K562 (cell line): Measurements from ENCODE around the gene GAL3ST1. TPM values are rescaled to one million over a fixed set of nuclear protein-coding genes. Genes with fewer than 3 reads are reported as not detected.

Source experiments
- ATAC-seq: fragments of 200-7000 bp; cut with Tn5 transposase; 3 replicates; pipeline ENCODE4 v1.9.1; 2020; ENCODE audit warnings: moderate library complexity
- BruUV-seq: library from RNA; stranded (reverse); fragments of 400-500 nt; replicated peaks from 2 replicates; lab custom pipeline; 2021; lab: Mats Ljungman, UMichigan
- CTCF ChIA-PET: fragments of 300-600 bp; formaldehyde crosslinking; extraction: SDS; loops from one replicate; lab custom pipeline; 2021; ENCODE audit warnings: low intra/inter-chr PET ratio; lab: Yijun Ruan, JAX
- POLR2A ChIA-PET: fragments of 300-600, 350-650 bp; sonication (Branson Sonifier 250); formaldehyde crosslinking; extraction: SDS; loops from one replicate; lab custom pipeline; 2021; ENCODE audit warnings: antibody characterized with exemption, inconsistent platforms; lab: Yijun Ruan, JAX
- DNase-seq, 4 experiments: peaks; one replicate each; pipeline versions ENCODE4 v3.0.0 to v3.0.0-alpha.2; 2011 to 2018; ENCODE audit warnings: low spot score in 3 of 4, mixed read lengths in 3 of 4; ENCODE audit errors: extremely low read depth in 1 of 4
- FAIRE-seq: peaks from 2 replicates; lab custom pipeline; 2011; peaks lifted over from hg19 to GRCh38; lab: Jason Lieb, UNC
- H2AFZ ChIP-seq: 2 replicates; pipeline ENCODE4 v1.6.0; 2011; ENCODE audit warnings: low read depth, low read length, control low read depth, inconsistent platforms
- H3K27ac ChIP-seq: fragments of 200-600 bp; 3 replicates; pipeline ENCODE4 v1.8.0; 2011; ENCODE audit warnings: low read depth, mild to moderate bottlenecking, control low read depth, inconsistent platforms, low read length, moderate library complexity, mixed read lengths; ENCODE audit errors: extremely low read depth
- H3K27me3 ChIP-seq, 2 experiments: fragments of 300-600 bp in 1 of 2; 2 replicates in 1 of 2; 3 replicates in 1 of 2; pipeline versions ENCODE4 v1.6.0 to v1.8.0; 2011; ENCODE audit warnings: inconsistent platforms in 2 of 2, low read length in 2 of 2, mild to moderate bottlenecking in 1 of 2, mixed read lengths in 1 of 2, moderate library complexity in 1 of 2; ENCODE audit not compliant: control insufficient read depth in 2 of 2, insufficient read depth in 2 of 2
- H3K36me3 ChIP-seq: fragments of 300-600 bp; 3 replicates; pipeline ENCODE4 v1.8.0; 2011; ENCODE audit warnings: mild to moderate bottlenecking, low read length, inconsistent platforms; ENCODE audit not compliant: control insufficient read depth, insufficient read depth
- H3K4me1 ChIP-seq, 2 experiments: fragments of 200-600 bp in 1 of 2; replicated peaks in 1 of 2; 2 replicates in 1 of 2; 3 replicates in 1 of 2; pipeline versions ENCODE4 v1.5.1 to v1.8.0; 2011; ENCODE audit warnings: inconsistent platforms in 2 of 2, low read length in 2 of 2, mild to moderate bottlenecking in 1 of 2, mixed read lengths in 1 of 2, moderate library complexity in 1 of 2; ENCODE audit not compliant: control insufficient read depth in 2 of 2, insufficient read depth in 2 of 2
- H3K4me2 ChIP-seq: 2 replicates; pipeline ENCODE4 v1.6.1; 2011; ENCODE audit warnings: low read length, control low read depth, inconsistent platforms, mixed read lengths; ENCODE audit not compliant: insufficient read depth
- H3K4me3 ChIP-seq: fragments of 200-600 bp; sonication (generic), shearing (Covaris generic); 2 replicates; pipeline ENCODE4 v1.5.1; 2016; ENCODE audit warnings: control low read depth, inconsistent platforms
- H3K79me2 ChIP-seq: fragments of 200-600 bp; 3 replicates; pipeline ENCODE4 v1.8.0; 2011; ENCODE audit warnings: low read length, inconsistent platforms; ENCODE audit not compliant: control insufficient read depth, insufficient read depth
- H3K9ac ChIP-seq, 2 experiments: 2 replicates each; pipeline versions ENCODE4 v1.6.0 to v1.6.1; 2011; ENCODE audit warnings: low read depth in 2 of 2, low read length in 2 of 2, control low read depth in 1 of 2, inconsistent platforms in 1 of 2, mild to moderate bottlenecking in 1 of 2, mixed read lengths in 1 of 2; ENCODE audit not compliant: insufficient read depth in 1 of 2
- H3K9me1 ChIP-seq: one replicate; pipeline ENCODE4 v1.6.0; 2011; ENCODE audit warnings: inconsistent platforms, mild to moderate bottlenecking, low read length, moderate library complexity; ENCODE audit not compliant: control insufficient read depth, insufficient read depth
- H3K9me3 ChIP-seq: replicated peaks from 2 replicates; pipeline ENCODE4 v1.5.1; 2011; ENCODE audit warnings: low read depth, low read length, inconsistent platforms; ENCODE audit not compliant: control insufficient read depth, insufficient read depth
- H4K20me1 ChIP-seq: replicated peaks from 2 replicates; pipeline ENCODE4 v1.6.1; 2011; ENCODE audit warnings: low read length, inconsistent platforms, mixed read lengths; ENCODE audit not compliant: control insufficient read depth, insufficient read depth
- CBFA2T2 ChIP-seq: fragments of 450-650 bp; conservative IDR thresholded peaks from 2 replicates; pipeline ENCODE4 v1.6.1; 2017; ENCODE audit warnings: mild to moderate bottlenecking
- DACH1 ChIP-seq: fragments of 450-650 bp; IDR thresholded peaks from 2 replicates; pipeline ENCODE4 v1.6.1; 2018; ENCODE audit not compliant: partially characterized antibody
- HIVEP1 ChIP-seq: fragments of 250-450 bp; sonication (Bioruptor Pico); IDR thresholded peaks from 2 replicates; pipeline ENCODE4 v1.4.0; 2020; ENCODE audit warnings: mild to moderate bottlenecking
- LEF1 ChIP-seq: fragments of 450-650 bp; IDR thresholded peaks from 2 replicates; pipeline ENCODE4 v1.6.1; 2016; ENCODE audit warnings: mild to moderate bottlenecking
- MNT ChIP-seq, 2 experiments: fragments of 450-650 bp; conservative IDR thresholded peaks; 2 replicates each; pipeline ENCODE4 v1.6.1; 2017; ENCODE audit warnings: mild to moderate bottlenecking in 2 of 2, moderate library complexity in 2 of 2
- NFRKB ChIP-seq: fragments of 450-650 bp; IDR thresholded peaks from 2 replicates; pipeline ENCODE4 v1.6.1; 2016; ENCODE audit warnings: low read depth
- PHF8 ChIP-seq: fragments of 200-600 bp; sonication (generic); IDR thresholded peaks from 2 replicates; pipeline ENCODE4 v1.6.1; 2012; ENCODE audit warnings: mixed run types, mild to moderate bottlenecking, inconsistent platforms, low read length, moderate library complexity, borderline replicate concordance
- RAD51 ChIP-seq: fragments of 450-650 bp; IDR thresholded peaks from 2 replicates; pipeline ENCODE4 v1.7.1; 2016; ENCODE audit warnings: low read depth, mild to moderate bottlenecking, borderline replicate concordance
- SLC30A9 ChIP-seq: fragments of 250-450 bp; sonication (Bioruptor Pico); IDR thresholded peaks from 2 replicates; pipeline ENCODE4 v1.8.0; 2022; ENCODE audit warnings: mild to moderate bottlenecking, moderate library complexity
- SOX6 ChIP-seq: fragments of 450-650 bp; IDR thresholded peaks from 2 replicates; pipeline ENCODE4 v1.6.1; 2014; ENCODE audit warnings: mild to moderate bottlenecking
- SUPT5H ChIP-seq: fragments of 450-650 bp; IDR thresholded peaks from 2 replicates; pipeline ENCODE4 v1.6.1; 2016
- TAF7 ChIP-seq: fragments of 450-650 bp; IDR thresholded peaks from 2 replicates; pipeline ENCODE4 v1.6.1; 2016; ENCODE audit warnings: missing genetic modification characterization, missing compliant biosample characterization
- TOE1 ChIP-seq, 2 experiments: fragments of 450-650 bp in 1 of 2; sonication (generic) in 1 of 2; formaldehyde crosslinking in 1 of 2; IDR thresholded peaks; 2 replicates each; pipeline versions ENCODE4 v1.7.1 to v1.8.0; 2016 to 2022; ENCODE audit warnings: borderline replicate concordance in 2 of 2, mild to moderate bottlenecking in 2 of 2, antibody characterized with exemption in 1 of 2, inconsistent platforms in 1 of 2, low read depth in 1 of 2, missing genetic modification reagents in 1 of 2, moderate library complexity in 1 of 2
- WGBS: fragments of 100-300 bp; shearing (Covaris generic); methylation state at CpG from one replicate; pipeline ENCODE4 v1.1.6; 2016; ENCODE audit warnings: low coverage, mixed read lengths; ENCODE audit not compliant: insufficient coverage; ENCODE audit errors: missing lambda C conversion rate; 5-methylcytosine and 5-hydroxymethylcytosine counted together
- in situ Hi-C: fragments of 300-500 bp; cut with MboI; formaldehyde crosslinking; loops from 4 replicates; pipeline ENCODE4 v1.15.0; 2018; ENCODE audit warnings: inconsistent platforms, mixed read lengths
- intact Hi-C: fragments of 100-400 bp; cut with micrococcal nuclease; formaldehyde crosslinking; loops from 2 replicates; pipeline ENCODE4 v1.14.2; 2022
- polyA plus RNA-seq, 8 experiments: library from polyadenylated mRNA; depleted of rRNA in 4 of 8; stranded (reverse) in 5 of 8; unstranded in 3 of 8; fragments of >200 nt; fragmentation: Nextera tagmentation in 2 of 8; fragmentation: Illumina TruSeq in 1 of 8; extraction: Ambion mirVana in 2 of 8; extraction: Trizol in 1 of 8; gene quantifications; 2 replicates each; pipeline versions ENCODE4 v1.2.1 to v1.2.3, GENCODE V29; 2011 to 2014; ENCODE audit warnings: inconsistent platforms in 1 of 8, missing spikeins in 1 of 8
- total RNA-seq, 7 experiments: library from RNA; depleted of rRNA in 6 of 7; stranded (reverse); fragments of >200 nt in 6 of 7; fragmentation: Illumina TruSeq in 2 of 7; extraction: Trizol in 2 of 7; gene quantifications; 2 replicates each; pipeline versions ENCODE4 v1.2.1 to v1.2.3, GENCODE V29; 2011 to 2021; ENCODE audit warnings: low replicate concordance in 1 of 7
- TF ChIP-seq, protein P1 (sequence below): fragments of 200-800 bp; sonication (Bioruptor generic); IDR thresholded peaks from 2 replicates; pipeline ENCODE4 v1.6.1; 2017; ENCODE audit warnings: missing genetic modification characterization, missing compliant biosample characterization
- TF ChIP-seq, protein P2 (sequence below), 2 experiments: IDR thresholded peaks; 2 replicates each; pipeline ENCODE4 v1.6.1; 2011; ENCODE audit warnings: borderline replicate concordance in 1 of 2, control low read depth in 1 of 2, low read depth in 1 of 2, low read length in 1 of 2, mild to moderate bottlenecking in 1 of 2, mixed read lengths in 1 of 2, moderate library complexity in 1 of 2; ENCODE audit not compliant: insufficient read depth in 1 of 2, insufficient read length in 1 of 2, poor library complexity in 1 of 2, severe bottlenecking in 1 of 2; ENCODE audit errors: extremely low read depth in 1 of 2

The GAL3ST1 gene
- total and polyA plus RNA-seq, 9 of the 15 experiments (the other 6 are each of a cell fraction or from before 2014, with no cell fraction given) = 0.03 to 1.9 (median 0.33) TPM; not detected in 1

GRCh38 chr22:30606455-30607299 lies 32.2 kb upstream of the GAL3ST1 start, which contains the start of gene TCN2:
TSS of gene TCN2 (plus strand) at chr22:30607174. CDS start at chr22:30607332, 158 bp downstream.
- H3K4me1 ChIP-seq = peaks cover 21 to 41% of the 10 kb centered on the region in 2 experiments
- DNase-seq = peak; percentile 49 to 73 (median 60)
- H3K36me3 ChIP-seq = no peaks in the 10 kb centered on the region
- no peaks in the 10 kb centered on the region for H3K9me3 ChIP-seq
- H3K79me2 ChIP-seq = no peaks in the 10 kb centered on the region
- H3K9me1 ChIP-seq = no peaks in the 10 kb centered on the region
- ATAC-seq = peak; percentile 80
- CTCF ChIA-PET = no interaction called here
- POLR2A ChIA-PET = interaction anchor here (0.6 to 1.4 kb wide), 6 partner anchors 10 to 970 kb away, joined by 3 to 5 read pairs (median 3); partner anchors contain the start of gene PES1
- intact Hi-C loops = no loop called here
- H2AFZ ChIP-seq = peak within 1 kb of the TSS; percentile 95
- FAIRE-seq = peak; percentile 76
- H3K9ac ChIP-seq = peak within 1 kb of the TSS; percentile 48 to 85; a peak in 3 of 4 replicates
- H3K27me3 ChIP-seq = no peaks in the 10 kb centered on the region
- 1% methylated on average over 10 of the region's 24 CpGs for WGBS
- peak within 1 kb of the TSS; percentile 87 for H3K4me2 ChIP-seq
- in situ Hi-C loops = loop anchor here (10.0 kb wide), 1 partner anchor 322 kb away; the partner anchor contains the start of gene CASTOR1
- H3K27ac ChIP-seq = peak within 1 kb of the TSS; percentile 56
- no TSS peak for BruUV-seq
- H3K4me3 ChIP-seq = peak within 1 kb of the TSS; percentile 41
- H4K20me1 ChIP-seq = no peaks in the 10 kb centered on the region
- TF ChIP-seq SUPT5H (peak; percentile 27; the same call in 1 of the 2 replicates), SOX6 (peak; percentile 34; the same call in 1 of the 2 replicates), TAF7 (no peak), RAD51 (peak; percentile 94), HIVEP1 (CRISPR knock-in tag) (no peak), PHF8 (peak; percentile 33; the same call in 1 of the 2 replicates), CBFA2T2 (peak; percentile 69), NFRKB (peak; percentile 54; the same call in 1 of the 2 replicates), DACH1 (peak; percentile 86), SLC30A9 (CRISPR knock-in tag) (no peak), LEF1 (0 out of 2 replicates have a peak, but pooled peaks have one; percentile 14), TOE1 (IDR thresholded peaks at IDR 0.05; ENCODE audit: borderline replicate concordance) (peak; percentile 92), TOE1 (CRISPR knock-in tag; IDR thresholded peaks at IDR 0.05; ENCODE audit: borderline replicate concordance, low read depth) (no peak), MNT (conservative IDR thresholded peaks at IDR 0.05) (peak in 1 of 2 experiments; percentile 40; a peak in 2 of 4 replicates)
- TF ChIP-seq, protein P1, sequence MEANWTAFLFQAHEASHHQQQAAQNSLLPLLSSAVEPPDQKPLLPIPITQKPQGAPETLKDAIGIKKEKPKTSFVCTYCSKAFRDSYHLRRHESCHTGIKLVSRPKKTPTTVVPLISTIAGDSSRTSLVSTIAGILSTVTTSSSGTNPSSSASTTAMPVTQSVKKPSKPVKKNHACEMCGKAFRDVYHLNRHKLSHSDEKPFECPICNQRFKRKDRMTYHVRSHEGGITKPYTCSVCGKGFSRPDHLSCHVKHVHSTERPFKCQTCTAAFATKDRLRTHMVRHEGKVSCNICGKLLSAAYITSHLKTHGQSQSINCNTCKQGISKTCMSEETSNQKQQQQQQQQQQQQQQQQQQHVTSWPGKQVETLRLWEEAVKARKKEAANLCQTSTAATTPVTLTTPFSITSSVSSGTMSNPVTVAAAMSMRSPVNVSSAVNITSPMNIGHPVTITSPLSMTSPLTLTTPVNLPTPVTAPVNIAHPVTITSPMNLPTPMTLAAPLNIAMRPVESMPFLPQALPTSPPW = peak; percentile 61; the same call in 1 of the 2 replicates
- TF ChIP-seq, protein P2, sequence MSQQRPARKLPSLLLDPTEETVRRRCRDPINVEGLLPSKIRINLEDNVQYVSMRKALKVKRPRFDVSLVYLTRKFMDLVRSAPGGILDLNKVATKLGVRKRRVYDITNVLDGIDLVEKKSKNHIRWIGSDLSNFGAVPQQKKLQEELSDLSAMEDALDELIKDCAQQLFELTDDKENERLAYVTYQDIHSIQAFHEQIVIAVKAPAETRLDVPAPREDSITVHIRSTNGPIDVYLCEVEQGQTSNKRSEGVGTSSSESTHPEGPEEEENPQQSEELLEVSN (IDR thresholded peaks at IDR 0.05; ENCODE audit: borderline replicate concordance in 1 of 2, extremely low read depth in 1 of 2, insufficient read depth in 1 of 2, insufficient read length in 1 of 2, low read depth in 1 of 2, low read length in 1 of 2, poor library complexity in 1 of 2, severe bottlenecking in 1 of 2) = peak in 1 of 2 experiments; percentile 61
